Measurements from ENCODE around the gene MIS12. TPM values are rescaled to one million over a fixed set of nuclear protein-coding genes. Genes with fewer than 3 reads are reported as not detected.

MIS12 gene
- total RNA-seq, 1 experiment from 2014 or later, result 10.6 TPM

DNA sequence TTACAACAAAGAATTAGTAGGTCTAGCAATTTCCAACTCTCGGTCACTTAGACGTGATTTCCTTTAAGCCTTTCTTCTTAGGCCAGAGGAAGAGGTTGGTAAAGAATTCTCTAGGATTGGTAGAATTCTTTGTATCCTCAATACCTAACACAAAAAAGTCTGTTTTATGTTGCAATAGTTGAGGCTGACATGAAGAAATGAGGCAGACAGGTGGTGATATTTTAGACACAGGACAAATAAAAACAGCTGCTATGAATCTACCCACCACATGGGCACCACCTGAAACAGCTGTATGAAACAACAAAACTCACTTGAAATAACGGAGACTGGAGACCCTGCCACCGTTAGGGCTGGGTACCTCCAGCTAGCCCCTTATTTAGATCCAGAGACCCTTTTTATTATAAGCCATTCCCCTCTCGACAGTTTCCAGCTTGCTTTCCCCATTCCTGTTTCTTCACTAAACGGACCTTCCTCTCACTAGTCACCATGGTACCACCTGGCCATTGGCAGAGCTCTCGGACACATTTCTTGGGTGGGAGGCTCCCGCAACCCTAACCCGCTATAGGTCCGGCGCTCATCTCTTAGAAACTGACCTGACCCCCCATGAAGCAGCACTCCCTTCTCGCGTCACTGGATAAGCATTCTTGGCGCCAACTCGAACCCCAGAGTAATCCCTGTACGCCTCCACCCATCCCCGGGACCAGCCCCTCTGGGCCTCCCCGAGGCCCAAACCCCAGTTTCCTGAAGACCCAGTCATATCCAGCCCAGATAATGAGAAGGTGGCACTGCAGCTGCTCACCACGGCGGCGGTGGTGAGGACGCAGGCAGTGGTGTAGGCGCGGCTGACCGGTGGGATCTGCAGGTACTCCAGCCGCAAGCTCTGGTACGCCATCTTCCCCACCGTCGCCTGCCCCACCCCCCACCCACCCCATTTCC is 828 bp upstream of the MIS12 start, which contains the start of gene DERL2:
Gene DERL2 (minus strand): TSS at position 909 of the 936 bp plus-strand sequence. CDS start 17 bp downstream, at position 892.
- DNase-seq, result no peak
- TSS peak; percentile 62 for BruUV-seq (replicated peaks)
- Histone ChIP-seq H3K4me1 (ENCODE audit: insufficient read depth, low read length) (peaks cover 11% of the 10 kb centered on the region), H3K4me3 (ENCODE audit: low read length) (peak within 1 kb of the TSS; percentile 100), H3K9me3 (ENCODE audit: low read length) (no peaks in the 10 kb centered on the region), H3K36me3 (ENCODE audit: low read depth, low read length) (peaks cover 59% of the 10 kb centered on the region), H3K4me2 (ENCODE audit: low read length) (peak within 1 kb of the TSS; percentile 96), H3K79me2 (ENCODE audit: low read length) (peaks cover 72% of the 10 kb centered on the region), H4K20me1 (ENCODE audit: low read length) (no peaks in the 10 kb centered on the region), H3K9ac (ENCODE audit: low read length) (peak within 1 kb of the TSS; percentile 98), H3F3A (ENCODE audit: low read length, unreplicated experiment) (no peaks in the 10 kb centered on the region), H3K27me3 (ENCODE audit: low read length) (no peaks in the 10 kb centered on the region), H3K9me2 (replicated peaks; ENCODE audit: low read length) (no peaks in the 10 kb centered on the region), H2AFZ (ENCODE audit: low read length) (peak within 1 kb of the TSS; percentile 88), H3K27ac (ENCODE audit: low read length) (peak within 1 kb of the TSS; percentile 97)
- ChIA-PET POLR2A (ENCODE audit: unreplicated experiment) (interaction anchor here (0.6 to 0.7 kb wide), 3 partner anchors 43 to 311 kb away, joined by 3 read pairs; no protein-coding TSS in a partner anchor), CTCF (interaction anchor here (0.6 to 1.5 kb wide), 4 partner anchors 30 to 283 kb away, joined by 3 to 7 read pairs (median 4); partner anchors contain the start of gene C1QBP)
- intact Hi-C loops (cut with micrococcal nuclease), result loop anchor here (1.0 kb wide), 1 partner anchor 16 kb away; no protein-coding TSS in a partner anchor
- peak; percentile 17 for ATAC-seq
- TF ChIP-seq EZH2 (IDR thresholded peaks at IDR 0.05; ENCODE audit: low read length, unreplicated experiment), result no peak
- TF ChIP-seq, protein P1, sequence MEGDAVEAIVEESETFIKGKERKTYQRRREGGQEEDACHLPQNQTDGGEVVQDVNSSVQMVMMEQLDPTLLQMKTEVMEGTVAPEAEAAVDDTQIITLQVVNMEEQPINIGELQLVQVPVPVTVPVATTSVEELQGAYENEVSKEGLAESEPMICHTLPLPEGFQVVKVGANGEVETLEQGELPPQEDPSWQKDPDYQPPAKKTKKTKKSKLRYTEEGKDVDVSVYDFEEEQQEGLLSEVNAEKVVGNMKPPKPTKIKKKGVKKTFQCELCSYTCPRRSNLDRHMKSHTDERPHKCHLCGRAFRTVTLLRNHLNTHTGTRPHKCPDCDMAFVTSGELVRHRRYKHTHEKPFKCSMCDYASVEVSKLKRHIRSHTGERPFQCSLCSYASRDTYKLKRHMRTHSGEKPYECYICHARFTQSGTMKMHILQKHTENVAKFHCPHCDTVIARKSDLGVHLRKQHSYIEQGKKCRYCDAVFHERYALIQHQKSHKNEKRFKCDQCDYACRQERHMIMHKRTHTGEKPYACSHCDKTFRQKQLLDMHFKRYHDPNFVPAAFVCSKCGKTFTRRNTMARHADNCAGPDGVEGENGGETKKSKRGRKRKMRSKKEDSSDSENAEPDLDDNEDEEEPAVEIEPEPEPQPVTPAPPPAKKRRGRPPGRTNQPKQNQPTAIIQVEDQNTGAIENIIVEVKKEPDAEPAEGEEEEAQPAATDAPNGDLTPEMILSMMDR (conservative IDR thresholded peaks at IDR 0.05; ENCODE audit: low read depth, low read length), result no peak
- TF ChIP-seq EZH2phosphoT487 (IDR thresholded peaks at IDR 0.05; ENCODE audit: borderline replicate concordance, low read length), result no peak

GRCh38 chr17:5488752-5489151 is 2.4 kb downstream of the MIS12 start:
- peaks cover 31% of the 10 kb centered on the region for H3K36me3 ChIP-seq (ENCODE audit: low read depth, low read length)
- no peaks in the 10 kb centered on the region for H3K27me3 ChIP-seq (ENCODE audit: low read length)
- no peak overlapping the region for H3K9ac ChIP-seq (ENCODE audit: low read length)
- BruUV-seq (replicated peaks), result no TSS peak
- H3K9me2 ChIP-seq (replicated peaks; ENCODE audit: low read length), result no peaks in the 10 kb centered on the region
- ChIA-PET CTCF (no interaction called here), POLR2A (ENCODE audit: unreplicated experiment) (no interaction called here)
- DNase-seq, result no peak
- H3K4me1 ChIP-seq (ENCODE audit: insufficient read depth, low read length), result peaks cover 11% of the 10 kb centered on the region
- no peaks in the 10 kb centered on the region for H3F3A ChIP-seq (ENCODE audit: low read length, unreplicated experiment)
- TF ChIP-seq EZH2phosphoT487 (IDR thresholded peaks at IDR 0.05; ENCODE audit: borderline replicate concordance, low read length) (no peak), EZH2 (IDR thresholded peaks at IDR 0.05; ENCODE audit: low read length, unreplicated experiment) (no peak)
- TF ChIP-seq, protein P1 (conservative IDR thresholded peaks at IDR 0.05; ENCODE audit: low read depth, low read length), result no peak
- H3K27ac ChIP-seq (ENCODE audit: low read length), result no peak overlapping the region
- no peak overlapping the region for H2AFZ ChIP-seq (ENCODE audit: low read length)
- peaks cover 54% of the 10 kb centered on the region for H3K79me2 ChIP-seq (ENCODE audit: low read length)
- no peak overlapping the region for H3K4me3 ChIP-seq (ENCODE audit: low read length)
- H3K4me2 ChIP-seq (ENCODE audit: low read length), result no peak overlapping the region
- H4K20me1 ChIP-seq (ENCODE audit: low read length), result no peaks in the 10 kb centered on the region
- intact Hi-C loops (cut with micrococcal nuclease), result no loop called here
- no peak for ATAC-seq
- no peaks in the 10 kb centered on the region for H3K9me3 ChIP-seq (ENCODE audit: low read length)

Data from PC-3 (cell line).